BE2C (cell line): ENCODE data around the gene PDE6A.

Source experiments
- DNase-seq: peaks from one replicate; pipeline ENCODE4 v3.0.0-alpha.2; 2020
- H3K27me3 ChIP-seq: fragments of 250-450 bp; sonication (Bioruptor Pico); 2 replicates; pipeline ENCODE4 v1.5.1; 2020; ENCODE audit warnings: mild to moderate bottlenecking
- H3K36me3 ChIP-seq: fragments of 250-450 bp; sonication (Bioruptor Pico); 2 replicates; pipeline ENCODE4 v1.5.1; 2020; ENCODE audit warnings: mild to moderate bottlenecking
- H3K4me1 ChIP-seq: fragments of 250-450 bp; sonication (Bioruptor Pico); 2 replicates; pipeline ENCODE4 v1.5.1; 2020
- H3K4me3 ChIP-seq: 2 replicates; pipeline ENCODE4 v1.5.1; 2011; ENCODE audit warnings: low read depth, low read length
- H3K9me3 ChIP-seq: fragments of 250-450 bp; sonication (Bioruptor Pico); 2 replicates; pipeline ENCODE4 v1.5.1; 2020
- TF ChIP-seq, protein P1 (sequence below): IDR thresholded peaks from 2 replicates; pipeline ENCODE4 v1.5.1; 2012; ENCODE audit warnings: mild to moderate bottlenecking, low read depth, low read length

Gene PDE6A

DNA sequence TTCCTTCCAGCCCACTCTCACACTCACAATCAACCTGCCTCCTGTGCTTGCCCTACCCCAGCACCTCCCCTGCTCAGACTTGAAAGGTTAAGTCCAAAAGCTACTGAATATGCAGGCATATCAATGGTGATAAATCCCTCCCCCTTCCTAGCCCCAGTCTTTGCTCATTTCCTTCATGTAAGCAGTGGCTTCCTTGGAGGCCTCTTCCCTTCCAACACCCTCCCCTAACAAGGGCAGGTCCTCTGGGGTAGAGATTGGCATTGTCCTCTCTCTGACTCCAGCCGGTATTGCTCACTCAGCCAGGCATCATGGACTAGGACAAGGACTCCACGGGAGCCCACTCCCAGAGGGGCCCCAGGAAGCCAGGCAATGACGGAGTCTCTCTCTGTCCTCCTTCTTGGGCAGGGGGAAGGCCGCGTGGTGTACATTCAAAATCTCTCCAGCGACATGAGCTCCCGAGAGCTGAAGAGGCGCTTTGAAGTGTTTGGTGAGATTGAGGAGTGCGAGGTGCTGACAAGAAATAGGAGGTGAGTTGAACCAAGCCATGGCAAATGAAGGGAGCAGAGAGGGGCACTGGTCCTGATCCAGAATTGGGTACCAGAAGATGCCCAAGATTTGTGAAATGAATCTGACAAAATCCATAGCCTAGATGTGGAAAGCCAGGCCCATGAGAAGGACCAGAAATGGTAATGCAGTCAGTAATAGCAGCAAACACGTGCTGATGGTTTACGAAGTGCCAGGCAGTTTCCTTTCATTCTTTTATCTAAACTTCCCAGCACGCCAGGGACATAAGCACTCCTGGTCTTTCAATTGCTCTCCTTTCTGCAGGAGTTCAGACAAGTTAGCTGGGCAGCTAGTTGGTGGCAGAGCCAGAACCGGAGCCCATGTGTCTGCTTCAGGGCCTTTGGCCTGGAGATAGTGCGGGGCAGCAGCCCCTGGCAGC, 102.5 kb downstream of the PDE6A start:
- H3K4me1 ChIP-seq = no peaks in the 10 kb centered on the region
- no peaks in the 10 kb centered on the region for H3K9me3 ChIP-seq
- TF ChIP-seq, protein P1, sequence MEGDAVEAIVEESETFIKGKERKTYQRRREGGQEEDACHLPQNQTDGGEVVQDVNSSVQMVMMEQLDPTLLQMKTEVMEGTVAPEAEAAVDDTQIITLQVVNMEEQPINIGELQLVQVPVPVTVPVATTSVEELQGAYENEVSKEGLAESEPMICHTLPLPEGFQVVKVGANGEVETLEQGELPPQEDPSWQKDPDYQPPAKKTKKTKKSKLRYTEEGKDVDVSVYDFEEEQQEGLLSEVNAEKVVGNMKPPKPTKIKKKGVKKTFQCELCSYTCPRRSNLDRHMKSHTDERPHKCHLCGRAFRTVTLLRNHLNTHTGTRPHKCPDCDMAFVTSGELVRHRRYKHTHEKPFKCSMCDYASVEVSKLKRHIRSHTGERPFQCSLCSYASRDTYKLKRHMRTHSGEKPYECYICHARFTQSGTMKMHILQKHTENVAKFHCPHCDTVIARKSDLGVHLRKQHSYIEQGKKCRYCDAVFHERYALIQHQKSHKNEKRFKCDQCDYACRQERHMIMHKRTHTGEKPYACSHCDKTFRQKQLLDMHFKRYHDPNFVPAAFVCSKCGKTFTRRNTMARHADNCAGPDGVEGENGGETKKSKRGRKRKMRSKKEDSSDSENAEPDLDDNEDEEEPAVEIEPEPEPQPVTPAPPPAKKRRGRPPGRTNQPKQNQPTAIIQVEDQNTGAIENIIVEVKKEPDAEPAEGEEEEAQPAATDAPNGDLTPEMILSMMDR = no peak
- no peak overlapping the region for H3K4me3 ChIP-seq
- no peak for DNase-seq
- peaks cover 47% of the 10 kb centered on the region for H3K36me3 ChIP-seq
- no peaks in the 10 kb centered on the region for H3K27me3 ChIP-seq

DNA sequence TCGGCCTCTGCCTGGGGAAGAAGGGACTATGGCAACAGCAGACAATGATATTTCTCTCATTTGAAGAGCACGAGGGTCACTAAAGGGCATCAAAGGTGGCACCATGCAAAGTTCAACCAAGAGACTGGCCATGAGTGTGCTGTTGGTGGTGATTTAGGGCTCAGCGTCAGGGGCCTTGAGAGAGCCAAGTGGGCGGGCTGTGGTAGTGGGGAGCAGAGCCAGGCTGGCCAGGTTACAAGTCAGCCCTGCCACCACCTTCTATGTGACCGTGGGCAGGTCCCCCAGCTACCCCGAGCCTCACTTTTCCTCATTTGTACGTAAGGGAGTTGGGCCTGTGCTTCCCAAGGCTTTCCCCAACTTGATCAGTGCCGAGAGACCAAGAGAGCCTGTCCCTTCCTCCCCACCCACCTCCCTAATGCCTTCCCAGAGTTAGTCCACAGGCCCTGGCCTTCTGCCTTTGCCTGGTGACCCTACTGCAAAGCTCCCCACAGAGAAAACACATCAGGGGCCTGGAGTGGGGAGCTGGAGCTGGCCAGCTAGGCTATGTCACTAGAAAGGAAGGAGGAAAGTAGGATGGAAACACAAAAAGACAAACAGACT, 104.3 kb downstream of the PDE6A start:
- Histone ChIP-seq H3K4me3 (no peak overlapping the region), H3K9me3 (no peaks in the 10 kb centered on the region), H3K4me1 (no peaks in the 10 kb centered on the region), H3K36me3 (peaks cover 36% of the 10 kb centered on the region), H3K27me3 (no peaks in the 10 kb centered on the region)
- TF ChIP-seq, protein P1 = no peak
- no peak for DNase-seq

DNA sequence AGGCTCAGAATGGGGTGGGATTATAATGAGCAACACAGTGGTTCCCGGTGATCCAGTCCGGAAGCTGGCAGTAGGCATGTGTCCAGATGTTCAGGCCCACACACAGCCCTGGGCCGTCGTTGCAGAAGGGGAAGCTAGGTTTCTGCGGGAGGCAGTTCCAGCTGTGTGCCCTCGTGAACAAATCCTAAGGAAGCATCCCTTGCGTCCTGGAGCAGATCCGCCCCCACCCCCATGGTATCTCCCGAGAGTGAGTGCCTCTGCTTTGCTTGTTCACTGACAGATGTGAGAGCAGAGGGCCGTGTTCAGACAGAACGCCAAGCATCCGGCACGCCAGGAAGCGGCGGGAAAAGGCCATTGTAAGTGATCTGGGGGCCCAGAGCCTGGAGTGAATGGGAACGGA, 104.8 kb downstream of the PDE6A start:
- TF ChIP-seq, protein P1 = no peak

DNA sequence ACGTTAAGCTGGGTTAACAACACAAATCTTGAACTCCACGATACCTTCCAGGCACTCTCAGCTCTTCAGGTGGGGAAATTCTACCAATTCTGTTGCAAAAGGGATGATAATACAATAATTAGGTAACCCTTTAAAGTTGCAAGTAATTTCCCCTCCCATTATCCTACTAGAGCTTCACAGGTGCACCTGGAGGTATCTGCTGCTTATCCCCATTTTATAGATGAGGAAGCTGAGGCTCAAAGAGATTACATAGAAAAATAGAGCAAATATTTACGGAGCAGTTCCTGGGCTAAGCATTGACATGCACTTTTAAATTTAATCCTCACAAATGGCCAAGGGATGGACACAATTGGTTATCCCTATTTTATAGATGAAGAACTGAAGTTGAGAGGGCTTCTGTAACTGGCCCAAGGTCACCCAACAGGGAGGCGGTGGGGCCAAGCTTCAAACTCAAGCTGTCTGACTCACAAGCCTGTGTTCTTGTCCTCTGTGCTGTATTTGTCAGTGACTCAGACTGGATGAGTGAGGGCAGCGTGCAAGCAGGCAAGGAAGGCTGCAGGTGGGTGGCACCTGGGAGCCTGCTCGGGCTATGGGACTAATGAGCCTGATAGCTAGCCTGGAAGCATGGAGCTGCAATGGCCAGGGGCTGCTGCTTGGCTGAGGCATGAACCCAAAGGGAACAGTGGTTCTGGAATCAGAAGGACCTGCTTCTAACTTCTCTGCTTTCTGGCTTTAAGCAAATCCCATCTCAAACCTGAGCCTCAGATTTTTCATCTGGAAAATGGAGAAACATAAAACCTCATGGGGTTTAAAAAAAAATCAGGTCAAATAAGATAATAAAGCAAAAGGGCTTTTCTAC, 105.5 kb downstream of the PDE6A start:
- TF ChIP-seq, protein P1 = no peak
- Histone ChIP-seq H3K9me3 (no peaks in the 10 kb centered on the region), H3K4me1 (no peaks in the 10 kb centered on the region), H3K4me3 (no peak overlapping the region), H3K27me3 (no peaks in the 10 kb centered on the region), H3K36me3 (peaks cover 33% of the 10 kb centered on the region)
- no peak for DNase-seq

More for the DNA sequence above, 104.8 kb downstream of the PDE6A start:
- Histone ChIP-seq H3K4me3 (no peak overlapping the region), H3K36me3 (peaks cover 33% of the 10 kb centered on the region), H3K27me3 (no peaks in the 10 kb centered on the region), H3K9me3 (no peaks in the 10 kb centered on the region), H3K4me1 (no peaks in the 10 kb centered on the region)
- DNase-seq = no peak

DNA sequence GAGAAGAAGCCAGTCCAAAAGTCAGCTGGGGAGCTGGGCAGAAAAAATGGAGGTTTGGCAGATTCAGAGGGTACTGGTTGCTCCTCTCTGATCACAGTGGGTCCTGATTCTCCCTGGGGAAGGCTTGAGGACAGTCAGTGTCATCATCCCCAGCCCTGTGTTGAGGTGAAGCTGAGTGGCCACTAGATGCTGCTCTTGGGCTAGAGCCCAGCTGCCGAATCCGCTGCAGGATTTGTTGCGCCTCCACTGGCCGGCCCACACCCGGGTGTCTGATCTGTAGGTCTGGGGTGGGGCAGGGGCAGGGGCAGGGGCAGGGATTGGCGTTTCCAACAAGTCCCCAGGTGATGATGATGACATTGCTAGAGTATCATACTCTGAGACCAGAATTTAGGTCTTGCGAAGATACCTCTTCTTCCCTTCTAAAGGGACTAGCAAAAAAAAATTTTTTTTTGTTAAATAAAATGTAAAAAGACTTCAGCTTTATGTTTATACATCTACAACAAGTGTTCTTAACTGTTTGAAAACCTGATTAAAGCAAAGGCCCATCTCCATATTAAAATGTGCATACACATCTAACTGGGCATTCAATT, 106.8 kb downstream of the PDE6A start:
- no peak overlapping the region for H3K4me3 ChIP-seq
- peaks cover 28% of the 10 kb centered on the region for H3K36me3 ChIP-seq
- peak; percentile 77 for DNase-seq
- TF ChIP-seq, protein P1 = peak; percentile 88
- no peaks in the 10 kb centered on the region for H3K9me3 ChIP-seq
- H3K27me3 ChIP-seq = no peaks in the 10 kb centered on the region
- H3K4me1 ChIP-seq = no peaks in the 10 kb centered on the region
